Tongue (tissue), 2 donors: ENCODE data around the gene CGB1. TPM values are rescaled to one million over a fixed set of nuclear protein-coding genes. Genes with fewer than 3 reads are reported as not detected.
A peak's percentile ranks its signal among the peaks of the same experiment; 100 is the strongest.
"Not testable (repeated sequence)": the region's sequence is repeated elsewhere in the genome, so short reads cannot be mapped to it uniquely, and the experiment has no call there.

Experiments used
- DNase-seq: peaks from one replicate; pipeline ENCODE4 v3.0.0-alpha.2; 2015
- total RNA-seq: library from RNA; depleted of rRNA; stranded (reverse); fragments of >200 nt; gene quantifications from one replicate; pipeline ENCODE4 v1.2.3, GENCODE V29; 2014

Gene CGB1
- total RNA-seq, 1 donor from 2014 or later = not detected

- DNase-seq = no peak
Observed at GRCh38 chr19:49020931-49021895, 15.5 kb downstream of the CGB1 start.

GRCh38 chr19:49020342-49020741 is 16.4 kb downstream of the CGB1 start:
- no peak for DNase-seq

- DNase-seq = peak; percentile 28
Observed at GRCh38 chr19:49019242-49019932, 17.3 kb downstream of the CGB1 start.

GRCh38 chr19:49018388-49019241 is 18.1 kb downstream of the CGB1 start:
- DNase-seq = not testable (repeated sequence)

- peak; percentile 57 for DNase-seq
Observed at GRCh38 chr19:49017666-49018351, 18.9 kb downstream of the CGB1 start.

GRCh38 chr19:49017041-49017665 is 19.5 kb downstream of the CGB1 start, which contains the start of gene LHB:
TSS of gene LHB (minus strand) at chr19:49017091. CDS start at chr19:49017081, 10 bp downstream.
- no peak for DNase-seq

GRCh38 chr19:49016067-49016839 is 20.4 kb downstream of the CGB1 start:
- no peak for DNase-seq

- DNase-seq = no peak
Observed at GRCh38 chr19:49014870-49015255, 21.8 kb downstream of the CGB1 start.

- no peak for DNase-seq
Observed at GRCh38 chr19:49014123-49014869, 22.4 kb downstream of the CGB1 start.

- DNase-seq = no peak
Observed at GRCh38 chr19:49011194-49011593, 25.5 kb downstream of the CGB1 start.

- DNase-seq = no peak
Observed at GRCh38 chr19:49010453-49010852, 26.2 kb downstream of the CGB1 start.

GRCh38 chr19:49009828-49010227 is 26.9 kb downstream of the CGB1 start:
- DNase-seq = no peak

GRCh38 chr19:49006905-49007304 is 29.8 kb downstream of the CGB1 start:
- no peak for DNase-seq

- no peak for DNase-seq
Observed at GRCh38 chr19:49004964-49005614, 31.6 kb downstream of the CGB1 start.

- no peak for DNase-seq
Observed at GRCh38 chr19:49004133-49004532, 32.6 kb downstream of the CGB1 start.

- peak; percentile 74 for DNase-seq
Observed at GRCh38 chr19:48999481-49000325, 37.0 kb downstream of the CGB1 start.

- no peak for DNase-seq
Observed at GRCh38 chr19:48997972-48998371, 38.7 kb downstream of the CGB1 start.

- DNase-seq = no peak
Observed at GRCh38 chr19:48994035-48994386, 42.7 kb downstream of the CGB1 start.
